Suprapubic skin (tissue), 4 donors: ENCODE measurements around the gene TANGO6. TPM values are rescaled to one million over a fixed set of nuclear protein-coding genes. Genes with fewer than 3 reads are reported as not detected.
"Not testable (repeated sequence)": the region's sequence is repeated elsewhere in the genome, so short reads cannot be mapped to it uniquely, and the experiment has no call there.

Experiments
- DNase-seq, 2 donors: peaks; one replicate each; pipeline ENCODE4 v3.0.0-alpha.2; 2019; ENCODE audit warnings: low spot score in 2 of 2
- H3K27ac ChIP-seq: fragments of 200-600 bp; sonication (generic); one replicate; pipeline ENCODE4 v1.5.1; 2019
- H3K27me3 ChIP-seq: fragments of 200-600 bp; sonication (generic); one replicate; pipeline ENCODE4 v1.5.1; 2019
- H3K36me3 ChIP-seq: fragments of 200-600 bp; sonication (generic); one replicate; pipeline ENCODE4 v1.5.1; 2019
- H3K4me1 ChIP-seq: fragments of 200-600 bp; sonication (generic); one replicate; pipeline ENCODE4 v1.5.1; 2019
- H3K4me3 ChIP-seq: fragments of 200-600 bp; sonication (generic); one replicate; pipeline ENCODE4 v1.5.1; 2019; ENCODE audit warnings: mild to moderate bottlenecking
- H3K9me3 ChIP-seq: fragments of 200-600 bp; sonication (generic); one replicate; pipeline ENCODE4 v1.5.1; 2019
- EP300 ChIP-seq: sonication (generic); formaldehyde crosslinking; IDR thresholded peaks from one replicate; pipeline ENCODE4 v1.6.1; 2017; ENCODE audit warnings: antibody characterized with exemption
- POLR2A ChIP-seq, 2 donors: fragments of 450-650 bp; IDR thresholded peaks; one replicate each; pipeline ENCODE4 v1.6.1; 2017; ENCODE audit warnings: antibody characterized with exemption in 2 of 2, mild to moderate bottlenecking in 2 of 2, moderate library complexity in 2 of 2
- POLR2AphosphoS5 ChIP-seq, 3 donors: sonication (generic); formaldehyde crosslinking; IDR thresholded peaks; one replicate each; pipeline ENCODE4 v1.6.1; 2017; ENCODE audit warnings: antibody characterized with exemption in 3 of 3
- WGBS: methylation state at CpG from one replicate; pipeline ENCODE4 v1.1.5; 2018; 5-methylcytosine and 5-hydroxymethylcytosine counted together
- total RNA-seq, 4 donors: library from RNA; depleted of rRNA; stranded (reverse); fragments of >200 nt; gene quantifications; one replicate each; pipeline ENCODE4 v1.1.0, GENCODE V29; 2016
- TF ChIP-seq, protein P1 (sequence below), 2 donors: fragments of 200-600 bp in 1 of 2; fragments of 450-650 bp in 1 of 2; sonication (generic) in 1 of 2; IDR thresholded peaks; one replicate each; pipeline ENCODE4 v1.5.1; 2016 to 2019; ENCODE audit warnings: antibody characterized with exemption in 2 of 2, mild to moderate bottlenecking in 1 of 2, moderate library complexity in 1 of 2

TANGO6 gene
- total RNA-seq, 4 donors from 2014 or later = 10.6 to 14.0 (median 12.0) TPM

GRCh38 chr16:69055008-69055407, 211.7 kb downstream of the TANGO6 start:
- Histone ChIP-seq H3K4me1 (peaks cover 8% of the 10 kb centered on the region), H3K4me3 (no peak overlapping the region), H3K36me3 (no peaks in the 10 kb centered on the region), H3K27me3 (no peaks in the 10 kb centered on the region), H3K9me3 (no peaks in the 10 kb centered on the region), H3K27ac (no peak overlapping the region)
- TF ChIP-seq EP300 = no peak
- TF ChIP-seq, protein P1, sequence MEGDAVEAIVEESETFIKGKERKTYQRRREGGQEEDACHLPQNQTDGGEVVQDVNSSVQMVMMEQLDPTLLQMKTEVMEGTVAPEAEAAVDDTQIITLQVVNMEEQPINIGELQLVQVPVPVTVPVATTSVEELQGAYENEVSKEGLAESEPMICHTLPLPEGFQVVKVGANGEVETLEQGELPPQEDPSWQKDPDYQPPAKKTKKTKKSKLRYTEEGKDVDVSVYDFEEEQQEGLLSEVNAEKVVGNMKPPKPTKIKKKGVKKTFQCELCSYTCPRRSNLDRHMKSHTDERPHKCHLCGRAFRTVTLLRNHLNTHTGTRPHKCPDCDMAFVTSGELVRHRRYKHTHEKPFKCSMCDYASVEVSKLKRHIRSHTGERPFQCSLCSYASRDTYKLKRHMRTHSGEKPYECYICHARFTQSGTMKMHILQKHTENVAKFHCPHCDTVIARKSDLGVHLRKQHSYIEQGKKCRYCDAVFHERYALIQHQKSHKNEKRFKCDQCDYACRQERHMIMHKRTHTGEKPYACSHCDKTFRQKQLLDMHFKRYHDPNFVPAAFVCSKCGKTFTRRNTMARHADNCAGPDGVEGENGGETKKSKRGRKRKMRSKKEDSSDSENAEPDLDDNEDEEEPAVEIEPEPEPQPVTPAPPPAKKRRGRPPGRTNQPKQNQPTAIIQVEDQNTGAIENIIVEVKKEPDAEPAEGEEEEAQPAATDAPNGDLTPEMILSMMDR (IDR thresholded peaks at IDR 0.05) = no peak
- TF ChIP-seq POLR2A (IDR thresholded peaks at IDR 0.05) = no peak
- no peak for TF ChIP-seq POLR2AphosphoS5 (IDR thresholded peaks at IDR 0.05)
- 92% methylated on average over 3 of the region's 3 CpGs for WGBS
- no peak for DNase-seq

GRCh38 chr16:69055980-69056379, 212.6 kb downstream of the TANGO6 start:
- WGBS = 95% methylated on average over 1 of the region's 1 CpG

DNA sequence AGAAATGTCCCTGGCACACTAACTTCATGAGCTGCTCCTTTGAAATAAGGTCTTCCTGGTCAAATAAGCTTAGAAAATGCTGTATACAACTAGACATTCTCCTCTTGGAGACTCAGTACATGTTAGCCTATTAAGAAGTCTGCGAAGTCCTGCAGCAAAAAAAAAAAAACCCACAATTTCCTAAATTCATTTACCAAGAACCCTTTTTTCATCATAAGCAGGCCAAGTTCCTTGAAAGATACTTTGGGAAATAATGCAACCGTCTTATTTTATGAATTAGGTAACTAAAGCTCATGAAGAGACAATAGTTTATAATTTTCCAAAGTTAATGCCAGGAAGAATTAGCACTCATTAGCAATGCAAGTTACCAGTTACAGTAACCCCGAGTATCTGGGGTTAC, 213.1 kb downstream of the TANGO6 start:
- WGBS = 57% methylated on average over 3 of the region's 3 CpGs
- Histone ChIP-seq H3K27me3 (no peaks in the 10 kb centered on the region), H3K4me1 (peaks cover 8% of the 10 kb centered on the region), H3K9me3 (no peaks in the 10 kb centered on the region), H3K36me3 (no peaks in the 10 kb centered on the region), H3K4me3 (no peak overlapping the region), H3K27ac (no peak overlapping the region)
- no peak for TF ChIP-seq POLR2A (IDR thresholded peaks at IDR 0.05)
- no peak for TF ChIP-seq POLR2AphosphoS5 (IDR thresholded peaks at IDR 0.05)
- TF ChIP-seq, protein P1 (IDR thresholded peaks at IDR 0.05) = no peak
- no peak for TF ChIP-seq EP300
- no peak for DNase-seq

More at GRCh38 chr16:69055980-69056379, 212.6 kb downstream of the TANGO6 start:
- H3K9me3 ChIP-seq = no peaks in the 10 kb centered on the region
- H3K4me3 ChIP-seq = no peak overlapping the region
- no peaks in the 10 kb centered on the region for H3K36me3 ChIP-seq
- no peak for TF ChIP-seq EP300
- TF ChIP-seq POLR2AphosphoS5 (IDR thresholded peaks at IDR 0.05) = no peak
- TF ChIP-seq POLR2A (IDR thresholded peaks at IDR 0.05) = no peak
- TF ChIP-seq, protein P1 (IDR thresholded peaks at IDR 0.05) = no peak
- H3K4me1 ChIP-seq = peaks cover 8% of the 10 kb centered on the region
- no peak overlapping the region for H3K27ac ChIP-seq
- no peaks in the 10 kb centered on the region for H3K27me3 ChIP-seq
- no peak for DNase-seq

DNA sequence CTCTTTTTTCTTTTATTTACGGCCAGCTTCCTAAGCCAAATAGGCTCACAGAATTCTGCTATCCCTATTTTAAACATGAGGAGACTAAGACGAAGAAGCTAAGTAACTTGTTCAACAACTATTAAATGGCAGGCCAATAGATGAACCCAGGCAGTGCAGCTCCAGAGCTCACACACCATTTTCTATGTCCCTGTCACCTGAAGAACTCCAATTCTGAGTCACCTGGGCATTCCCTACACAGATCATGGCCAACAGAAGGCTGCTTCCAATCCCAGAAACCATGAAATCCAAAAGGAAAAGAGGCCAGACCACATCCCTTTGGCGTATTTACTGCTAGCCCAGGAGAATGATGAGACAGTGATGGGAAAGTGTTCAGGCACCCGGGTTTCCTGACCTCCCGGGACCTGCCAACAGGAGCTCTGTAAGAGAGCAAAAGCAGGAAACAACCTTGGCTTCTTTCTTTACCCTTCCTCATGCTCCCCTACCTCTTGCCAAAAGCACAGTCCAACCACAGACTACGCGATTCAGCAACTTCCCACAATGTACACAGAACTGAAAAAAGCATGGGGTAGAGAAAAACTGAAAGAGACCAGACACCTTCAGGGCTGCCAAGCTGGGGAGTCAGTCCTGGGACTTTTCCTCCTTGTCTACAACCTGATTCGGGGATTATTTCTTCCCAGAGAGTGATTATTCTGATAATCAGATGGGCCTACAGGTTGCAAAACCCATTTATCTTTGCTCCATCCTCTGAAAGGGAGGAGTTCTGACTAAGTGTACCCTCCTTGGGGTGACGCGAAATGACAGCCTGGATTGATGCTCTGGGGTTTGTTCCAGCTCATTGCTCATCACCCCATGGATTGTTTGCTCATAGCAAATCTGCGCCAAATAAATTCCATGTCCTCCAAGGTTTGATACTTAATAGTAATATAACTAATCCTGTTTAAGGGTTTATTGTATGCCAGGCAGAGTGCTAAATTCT, 214.4 kb downstream of the TANGO6 start:
- Histone ChIP-seq H3K9me3 (no peaks in the 10 kb centered on the region), H3K27me3 (no peaks in the 10 kb centered on the region), H3K4me3 (no peak overlapping the region), H3K4me1 (peaks cover 8% of the 10 kb centered on the region), H3K36me3 (no peaks in the 10 kb centered on the region), H3K27ac (peak overlapping the region; percentile 43)
- TF ChIP-seq POLR2A (IDR thresholded peaks at IDR 0.05) = no peak
- TF ChIP-seq EP300 = no peak
- TF ChIP-seq POLR2AphosphoS5 (IDR thresholded peaks at IDR 0.05) = no peak
- TF ChIP-seq, protein P1 (IDR thresholded peaks at IDR 0.05) = no peak
- WGBS = 37% methylated on average over 11 of the region's 11 CpGs
- no peak for DNase-seq

DNA sequence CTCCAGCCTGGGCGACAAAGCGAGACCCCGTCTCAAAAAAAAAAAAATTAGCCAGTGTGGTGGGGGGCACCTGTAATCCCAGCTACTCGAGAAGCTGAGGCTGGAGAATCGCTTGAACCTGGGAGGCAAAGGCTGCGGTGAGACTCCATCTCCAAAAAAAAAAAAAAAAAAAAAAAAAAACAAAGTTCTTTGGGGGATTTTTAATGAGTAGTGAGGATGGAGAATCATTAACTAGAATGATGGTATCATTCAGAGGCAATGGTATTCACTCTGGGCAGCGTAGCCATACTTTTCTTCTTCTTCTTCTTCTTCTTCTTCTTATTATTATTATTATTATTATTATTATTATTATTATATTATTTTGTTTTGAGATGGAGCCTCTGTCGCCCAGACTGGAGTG, 220.2 kb downstream of the TANGO6 start:
- not testable (repeated sequence) for H3K9me3 ChIP-seq, H3K27me3 ChIP-seq, H3K4me3 ChIP-seq, H3K27ac ChIP-seq, DNase-seq, H3K4me1 ChIP-seq, H3K36me3 ChIP-seq
- 98% methylated on average over 8 of the region's 8 CpGs for WGBS
